Muscle layer of duodenum (tissue), 2 donors: ENCODE measurements around the gene IKZF2.

Experiments used
- H3K27ac ChIP-seq: one replicate; pipeline ENCODE4 v1.7.0; 2013; ENCODE audit warnings: mild to moderate bottlenecking, low read length
- H3K27me3 ChIP-seq: one replicate; pipeline ENCODE4 v1.7.0; 2013; ENCODE audit warnings: low read depth, mild to moderate bottlenecking, control low read depth, low read length
- H3K36me3 ChIP-seq, 2 donors: one replicate each; pipeline ENCODE4 v1.7.0; 2013; ENCODE audit warnings: low read length in 2 of 2, control low read depth in 1 of 2, mild to moderate bottlenecking in 1 of 2; ENCODE audit not compliant: insufficient read depth in 2 of 2, control insufficient read depth in 1 of 2
- H3K4me1 ChIP-seq, 2 donors: one replicate each; pipeline ENCODE4 v1.7.0; 2013; ENCODE audit warnings: low read length in 2 of 2, mild to moderate bottlenecking in 2 of 2, control low read depth in 1 of 2, moderate library complexity in 1 of 2; ENCODE audit not compliant: insufficient read depth in 2 of 2, control insufficient read depth in 1 of 2
- H3K4me3 ChIP-seq, 2 donors: one replicate each; pipeline ENCODE4 v1.7.0; 2013; ENCODE audit warnings: low read length in 2 of 2, low read depth in 1 of 2, mild to moderate bottlenecking in 1 of 2
- H3K9me3 ChIP-seq, 2 donors: one replicate each; pipeline ENCODE4 v1.7.0; 2013; ENCODE audit warnings: low read length in 2 of 2, control low read depth in 1 of 2, mild to moderate bottlenecking in 1 of 2; ENCODE audit not compliant: control insufficient read depth in 1 of 2
- donor health status: healthy.

Gene IKZF2

DNA sequence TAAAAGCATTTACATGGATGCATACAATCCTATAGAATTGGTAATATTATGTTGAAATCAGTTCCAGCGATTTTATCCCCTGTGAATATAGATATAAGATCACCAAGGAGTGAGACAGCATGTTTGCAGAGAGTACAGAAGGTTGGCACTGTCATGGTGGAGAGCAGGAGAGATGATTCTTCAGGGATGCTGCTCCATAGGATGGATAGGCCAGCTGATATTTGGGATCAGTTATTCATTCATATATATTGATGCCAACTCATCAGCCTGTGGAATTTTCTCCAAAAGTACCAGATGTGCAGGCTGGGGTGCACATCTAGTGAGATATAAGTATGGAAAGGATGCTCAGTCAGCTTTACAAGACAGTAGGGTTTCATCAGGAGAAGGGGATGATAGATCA is 139.9 kb downstream of the IKZF2 start:
- no peak overlapping the region for H3K4me3 ChIP-seq
- H3K27ac ChIP-seq = no peak overlapping the region
- H3K27me3 ChIP-seq = no peaks in the 10 kb centered on the region
- H3K9me3 ChIP-seq = no peaks in the 10 kb centered on the region
- no peaks in the 10 kb centered on the region for H3K4me1 ChIP-seq
- H3K36me3 ChIP-seq = peaks cover 0 to 8% of the 10 kb centered on the region in 2 donors

DNA sequence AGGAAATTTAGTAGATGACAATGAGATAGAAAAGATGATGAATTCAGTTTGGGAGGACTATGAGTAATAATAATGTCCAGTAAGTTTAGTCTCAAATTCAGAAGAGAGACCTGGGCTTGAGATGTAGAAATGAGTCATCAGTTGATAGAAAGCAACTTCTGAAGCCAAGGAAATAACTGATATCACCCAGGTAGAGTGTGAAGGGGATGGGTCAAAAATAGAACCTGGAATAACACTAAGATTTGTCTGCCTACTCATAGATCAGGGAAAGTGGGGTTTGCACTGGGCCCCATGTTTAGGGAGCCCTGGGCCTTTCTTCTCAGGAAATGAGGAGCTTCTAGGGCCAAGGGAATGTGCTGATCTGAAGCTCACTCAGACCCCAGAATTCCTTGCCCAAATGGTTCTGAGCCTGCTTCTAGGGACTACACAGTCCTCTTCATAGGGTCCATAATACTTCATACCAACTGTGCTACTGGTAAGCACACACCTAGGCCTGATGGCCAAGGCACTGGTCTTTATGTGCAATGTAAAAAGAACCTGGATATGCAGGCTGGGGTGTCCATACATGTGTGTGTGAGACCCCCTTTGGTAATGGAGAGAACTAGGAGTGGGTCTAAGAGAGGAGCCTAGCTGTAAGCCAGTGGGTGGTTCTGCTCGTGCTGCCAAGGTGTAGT is 141.2 kb downstream of the IKZF2 start:
- no peak overlapping the region for H3K4me3 ChIP-seq
- no peaks in the 10 kb centered on the region for H3K9me3 ChIP-seq
- H3K4me1 ChIP-seq = no peaks in the 10 kb centered on the region
- H3K27ac ChIP-seq = no peak overlapping the region
- H3K27me3 ChIP-seq = no peaks in the 10 kb centered on the region
- H3K36me3 ChIP-seq = peaks cover 0 to 8% of the 10 kb centered on the region in 2 donors

DNA sequence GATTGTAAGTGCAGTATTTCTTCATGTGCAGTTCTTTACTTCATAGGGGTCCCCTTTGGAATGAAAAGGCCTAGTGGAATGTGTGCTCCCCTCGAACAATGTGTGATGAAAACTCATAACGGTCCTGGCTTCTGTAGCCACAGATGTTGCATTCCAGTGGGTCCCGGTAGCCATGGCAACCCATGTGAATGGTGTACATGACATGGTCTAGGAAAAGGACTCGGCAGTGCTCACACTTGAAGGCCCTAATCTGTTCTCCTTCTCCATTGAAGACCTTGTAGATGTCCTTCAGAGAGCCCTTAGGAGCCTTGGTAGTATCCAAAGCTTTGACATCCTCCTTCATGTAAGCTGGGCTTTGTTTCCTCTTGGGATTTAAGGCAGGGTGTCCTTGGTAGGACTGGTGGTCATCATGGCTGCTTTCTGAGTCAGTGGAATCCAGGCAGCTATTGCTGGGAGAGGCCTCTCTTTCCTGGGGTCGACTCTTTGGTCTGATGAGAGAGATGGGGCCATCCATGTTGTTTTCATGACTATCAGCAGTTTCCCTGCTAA is 144.0 kb downstream of the IKZF2 start:
- H3K4me3 ChIP-seq = no peak overlapping the region
- H3K4me1 ChIP-seq = no peaks in the 10 kb centered on the region
- H3K27me3 ChIP-seq = no peaks in the 10 kb centered on the region
- no peak overlapping the region for H3K27ac ChIP-seq
- H3K9me3 ChIP-seq = no peaks in the 10 kb centered on the region
- H3K36me3 ChIP-seq = peaks cover 0 to 8% of the 10 kb centered on the region in 2 donors

DNA sequence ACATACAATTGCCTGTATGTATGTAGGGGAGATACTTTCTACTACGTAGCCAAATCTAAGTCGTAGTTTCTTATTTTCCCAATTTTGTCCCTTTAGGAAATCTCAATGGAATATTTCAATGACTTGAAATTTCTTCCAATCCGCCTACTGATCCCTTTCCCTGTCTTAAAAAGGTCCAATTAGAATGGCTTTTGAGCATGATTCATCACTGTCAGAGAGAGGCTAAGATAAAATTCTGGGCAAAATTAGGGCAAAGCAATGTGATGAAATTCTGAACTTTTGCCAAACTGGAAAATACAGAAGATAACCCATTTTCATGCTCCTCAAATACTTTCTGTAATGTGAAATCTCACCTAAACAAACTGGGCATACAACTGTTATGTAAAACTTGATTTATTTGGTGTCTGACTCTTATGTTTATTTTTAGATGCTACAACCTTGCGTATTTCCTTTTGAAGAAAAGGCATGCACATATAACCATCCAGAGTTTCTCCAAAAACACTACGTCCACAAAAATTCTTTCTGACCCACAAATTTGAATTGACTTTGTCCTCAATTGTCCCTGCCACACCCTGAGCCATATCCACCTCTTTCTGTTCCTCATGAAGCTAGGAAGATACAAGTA is 147.1 kb downstream of the IKZF2 start:
- Histone ChIP-seq H3K36me3 (peaks cover 0 to 4% of the 10 kb centered on the region in 2 donors), H3K27ac (no peak overlapping the region)

DNA sequence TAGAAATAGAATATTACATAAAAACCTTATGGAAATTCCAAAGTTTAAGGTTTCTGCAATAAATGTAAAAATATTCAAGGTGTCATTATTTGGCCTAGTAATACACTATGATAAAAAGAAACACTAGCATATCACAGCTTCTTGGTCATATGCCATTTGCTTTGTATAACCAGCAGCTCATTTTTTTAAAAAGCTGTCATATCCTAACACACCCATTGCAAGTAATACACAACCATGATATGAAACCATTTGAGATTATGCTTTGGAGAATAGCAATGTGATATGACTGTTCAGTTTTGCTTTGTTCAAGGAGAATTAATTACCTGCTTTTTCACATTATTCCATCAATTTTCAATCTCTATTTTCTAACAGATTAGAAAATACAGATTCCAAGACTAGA is 149.0 kb downstream of the IKZF2 start:
- H3K36me3 ChIP-seq = no peaks in the 10 kb centered on the region
- no peaks in the 10 kb centered on the region for H3K27me3 ChIP-seq
- peaks cover 0 to 4% of the 10 kb centered on the region in 2 donors for H3K4me1 ChIP-seq
- H3K9me3 ChIP-seq = no peaks in the 10 kb centered on the region
- H3K27ac ChIP-seq = no peak overlapping the region
- no peak overlapping the region for H3K4me3 ChIP-seq

More for the DNA sequence above, 147.1 kb downstream of the IKZF2 start:
- H3K9me3 ChIP-seq = no peaks in the 10 kb centered on the region
- no peak overlapping the region for H3K4me3 ChIP-seq
- peaks cover 0 to 4% of the 10 kb centered on the region in 2 donors for H3K4me1 ChIP-seq
- H3K27me3 ChIP-seq = no peaks in the 10 kb centered on the region

DNA sequence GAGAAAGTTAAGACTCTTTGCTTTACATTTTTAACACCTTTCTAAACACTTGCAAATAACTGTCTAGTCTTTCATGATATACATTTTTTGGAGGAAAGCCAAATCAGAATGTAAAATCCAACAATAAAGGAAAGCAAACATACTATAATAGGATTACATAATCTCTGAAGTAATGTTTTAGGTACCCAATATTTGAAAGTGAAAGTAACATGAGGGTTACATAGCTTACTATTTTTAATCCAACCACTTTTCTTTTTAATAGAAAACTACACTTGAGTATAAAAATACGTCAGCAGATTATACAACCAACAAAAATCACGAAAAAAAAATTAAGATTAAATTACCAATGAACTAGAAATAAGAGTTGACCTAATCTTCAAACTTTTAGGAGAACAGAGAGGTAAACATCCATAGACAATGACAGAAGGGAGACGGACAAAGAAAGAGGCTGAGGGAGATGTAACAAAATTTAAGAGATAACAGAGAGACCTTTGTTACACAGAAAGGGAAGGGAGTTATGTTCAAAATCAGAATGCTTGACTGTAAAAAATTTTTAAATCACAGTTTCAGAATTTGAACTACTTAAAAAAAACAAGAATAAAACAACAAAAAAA is 150.0 kb downstream of the IKZF2 start:
- no peaks in the 10 kb centered on the region for H3K36me3 ChIP-seq
- no peak overlapping the region for H3K27ac ChIP-seq
- no peaks in the 10 kb centered on the region for H3K9me3 ChIP-seq
- H3K4me1 ChIP-seq = peaks cover 0 to 4% of the 10 kb centered on the region in 2 donors
- peak overlapping the region; percentile 12 to 40 for H3K4me3 ChIP-seq
- H3K27me3 ChIP-seq = no peaks in the 10 kb centered on the region

DNA sequence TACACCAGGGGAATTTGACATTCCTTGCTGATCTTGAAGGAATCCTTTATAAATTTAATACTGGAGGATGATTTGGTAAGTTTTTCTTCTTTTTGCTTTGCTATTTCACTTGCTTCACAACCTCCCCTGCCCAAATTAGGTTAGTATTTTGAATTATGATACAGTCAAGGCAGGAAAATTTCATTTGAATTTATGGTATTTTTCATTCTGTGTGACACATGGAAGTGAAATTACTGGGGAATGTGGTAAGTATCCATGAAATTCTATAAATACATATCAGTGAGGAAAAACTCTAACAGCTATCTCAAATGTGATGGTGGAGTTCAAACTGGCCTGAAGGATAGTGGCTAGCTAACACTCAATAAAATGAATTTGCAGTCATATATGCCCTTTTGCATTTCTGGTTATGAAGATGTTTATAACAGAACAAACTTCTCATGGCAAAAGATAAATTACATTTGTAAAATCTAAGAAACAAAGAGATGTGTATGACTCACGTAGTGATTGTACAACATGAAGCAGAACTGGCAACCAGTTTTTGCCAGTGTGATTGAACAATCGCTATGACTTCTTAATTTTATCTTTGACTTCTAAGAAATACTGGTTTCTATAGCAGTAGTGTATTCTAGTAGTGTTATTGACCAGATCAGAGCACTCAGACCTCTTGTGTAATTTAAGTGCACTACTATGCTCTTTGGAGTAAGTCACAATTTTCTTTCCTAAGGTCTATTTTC is 152.6 kb downstream of the IKZF2 start:
- no peak overlapping the region for H3K4me3 ChIP-seq
- H3K36me3 ChIP-seq = no peaks in the 10 kb centered on the region
- no peak overlapping the region for H3K27ac ChIP-seq
- H3K4me1 ChIP-seq = peaks cover 0 to 4% of the 10 kb centered on the region in 2 donors
- no peaks in the 10 kb centered on the region for H3K9me3 ChIP-seq
- H3K27me3 ChIP-seq = no peaks in the 10 kb centered on the region

DNA sequence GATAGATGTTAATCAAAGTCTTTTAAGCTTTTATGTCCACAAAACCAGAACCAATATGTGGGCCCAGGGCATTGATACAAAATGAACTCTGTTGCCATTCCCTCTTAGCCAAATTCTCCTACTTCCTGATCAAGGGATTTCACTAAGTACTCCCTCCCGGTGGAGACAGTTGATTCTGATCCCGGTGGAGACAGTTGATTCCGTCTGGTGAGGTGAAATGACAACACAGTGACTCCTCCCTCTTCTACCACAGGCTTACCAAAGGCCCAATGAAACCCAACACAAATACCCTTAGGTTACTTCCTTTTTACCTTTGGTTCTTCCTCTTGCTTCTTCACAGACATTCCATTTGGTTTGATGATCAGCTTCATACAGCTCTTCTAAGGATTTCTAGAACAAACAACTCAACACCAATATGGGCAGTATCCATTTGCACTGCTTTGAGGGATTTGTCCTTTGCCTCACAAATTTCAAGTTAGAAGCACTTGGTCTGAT is 153.8 kb downstream of the IKZF2 start:
- no peaks in the 10 kb centered on the region for H3K27me3 ChIP-seq
- no peak overlapping the region for H3K4me3 ChIP-seq
- H3K4me1 ChIP-seq = peaks cover 0 to 4% of the 10 kb centered on the region in 2 donors
- H3K9me3 ChIP-seq = no peaks in the 10 kb centered on the region
- H3K36me3 ChIP-seq = no peaks in the 10 kb centered on the region
- H3K27ac ChIP-seq = no peak overlapping the region

DNA sequence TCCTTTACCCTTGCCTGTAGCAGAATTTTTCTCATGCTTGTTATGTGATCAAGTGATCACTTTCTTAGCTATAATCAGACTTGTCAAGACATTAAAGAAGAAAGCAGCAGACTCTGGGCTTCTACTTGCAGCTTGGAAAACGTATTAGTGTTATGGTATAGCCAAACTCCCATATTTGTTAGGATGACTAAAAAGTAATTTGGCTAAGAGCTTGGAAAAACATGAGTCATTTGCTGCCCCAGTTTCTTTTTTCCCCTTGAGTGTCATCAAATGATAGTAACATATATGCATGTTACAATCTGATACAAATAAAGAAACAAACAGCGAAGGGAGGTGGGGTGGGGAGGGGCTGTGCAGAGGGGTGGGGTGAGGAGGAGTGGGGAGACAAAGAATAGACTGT is 155.5 kb downstream of the IKZF2 start:
- no peaks in the 10 kb centered on the region for H3K9me3 ChIP-seq
- H3K4me3 ChIP-seq = no peak overlapping the region
- no peak overlapping the region for H3K27ac ChIP-seq
- H3K4me1 ChIP-seq = peaks cover 0 to 2% of the 10 kb centered on the region in 2 donors
- no peaks in the 10 kb centered on the region for H3K36me3 ChIP-seq
- no peaks in the 10 kb centered on the region for H3K27me3 ChIP-seq

DNA sequence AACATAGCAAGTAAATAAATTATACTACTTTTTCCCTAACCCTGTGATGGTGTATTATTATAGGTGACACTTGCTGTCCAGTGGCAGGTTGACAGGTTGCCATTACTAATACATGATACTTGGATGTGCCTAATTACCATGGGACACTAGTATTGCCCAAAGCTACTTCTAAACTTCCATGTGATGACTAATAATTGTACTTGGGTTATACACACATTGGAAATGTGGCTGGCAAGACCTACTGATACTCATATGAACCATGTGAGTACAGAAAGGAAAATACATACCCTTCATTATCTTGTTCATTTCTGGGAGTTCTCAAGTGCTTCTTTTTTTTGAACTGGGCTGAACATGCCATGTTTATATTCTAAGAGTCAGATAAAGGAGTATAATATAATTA is 156.4 kb downstream of the IKZF2 start:
- Histone ChIP-seq H3K4me1 (no peaks in the 10 kb centered on the region), H3K36me3 (no peaks in the 10 kb centered on the region), H3K9me3 (no peaks in the 10 kb centered on the region), H3K27me3 (no peaks in the 10 kb centered on the region), H3K27ac (no peak overlapping the region), H3K4me3 (no peak overlapping the region)

DNA sequence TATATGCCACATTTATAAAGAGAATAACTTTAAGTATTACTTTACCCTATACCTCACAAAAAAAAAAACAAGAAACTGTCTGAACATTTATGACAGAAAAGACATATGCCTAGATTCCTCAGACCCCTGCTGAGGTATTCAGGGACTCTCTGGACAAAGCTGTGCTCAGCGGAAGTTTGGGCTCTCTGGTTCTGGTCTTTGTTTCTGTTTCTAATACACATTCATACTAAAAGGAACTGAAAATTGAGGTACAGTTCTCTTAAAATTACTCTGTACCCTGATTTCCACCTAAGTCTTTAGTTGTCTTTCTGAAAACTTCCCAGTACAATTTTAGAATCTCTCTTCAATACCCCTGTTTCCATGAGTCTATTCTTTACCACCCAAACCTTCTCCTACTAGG is 160.3 kb downstream of the IKZF2 start:
- Histone ChIP-seq H3K4me3 (no peak overlapping the region), H3K36me3 (no peaks in the 10 kb centered on the region), H3K27ac (no peak overlapping the region), H3K4me1 (no peaks in the 10 kb centered on the region), H3K27me3 (no peaks in the 10 kb centered on the region), H3K9me3 (no peaks in the 10 kb centered on the region)
